Measurements from ENCODE around the gene POLE.

POLE gene

GRCh38 chr12:132672116-132672515 is 15.0 kb downstream of the POLE start:
- H3K27ac ChIP-seq (ENCODE audit: low read length): no peak overlapping the region
- no peaks in the 10 kb centered on the region for H3K27me3 ChIP-seq (ENCODE audit: insufficient read depth, low read length)
- no peak overlapping the region for H3K4me3 ChIP-seq (ENCODE audit: low read length)
- peaks cover 93% of the 10 kb centered on the region for H3K36me3 ChIP-seq (ENCODE audit: insufficient read depth, low read depth, low read length)
- no peaks in the 10 kb centered on the region for H3K4me1 ChIP-seq (ENCODE audit: insufficient read depth, low read length)
- H3K9me3 ChIP-seq (ENCODE audit: insufficient read depth, low read depth, low read length): no peaks in the 10 kb centered on the region
- H3K9ac ChIP-seq (ENCODE audit: low read depth, low read length): no peak overlapping the region

GRCh38 chr12:132669166-132669879 is 17.8 kb downstream of the POLE start:
- H3K9ac ChIP-seq (ENCODE audit: low read depth, low read length): no peak overlapping the region
- peaks cover 94% of the 10 kb centered on the region for H3K36me3 ChIP-seq (ENCODE audit: insufficient read depth, low read depth, low read length)
- H3K27me3 ChIP-seq (ENCODE audit: insufficient read depth, low read length): no peaks in the 10 kb centered on the region
- H3K9me3 ChIP-seq (ENCODE audit: insufficient read depth, low read depth, low read length): no peaks in the 10 kb centered on the region
- H3K4me3 ChIP-seq (ENCODE audit: low read length): no peak overlapping the region
- no peak overlapping the region for H3K27ac ChIP-seq (ENCODE audit: low read length)
- no peaks in the 10 kb centered on the region for H3K4me1 ChIP-seq (ENCODE audit: insufficient read depth, low read length)

GRCh38 chr12:132668191-132669088 is 18.7 kb downstream of the POLE start:
- no peak overlapping the region for H3K27ac ChIP-seq (ENCODE audit: low read length)
- H3K9me3 ChIP-seq (ENCODE audit: insufficient read depth, low read depth, low read length): no peaks in the 10 kb centered on the region
- no peak overlapping the region for H3K4me3 ChIP-seq (ENCODE audit: low read length)
- H3K9ac ChIP-seq (ENCODE audit: low read depth, low read length): no peak overlapping the region
- H3K36me3 ChIP-seq (ENCODE audit: insufficient read depth, low read depth, low read length): peaks cover 96% of the 10 kb centered on the region
- H3K4me1 ChIP-seq (ENCODE audit: insufficient read depth, low read length): no peaks in the 10 kb centered on the region
- H3K27me3 ChIP-seq (ENCODE audit: insufficient read depth, low read length): no peaks in the 10 kb centered on the region

GRCh38 chr12:132665794-132666193 is 21.3 kb downstream of the POLE start:
- Histone ChIP-seq H3K27me3 (ENCODE audit: insufficient read depth, low read length) (no peaks in the 10 kb centered on the region), H3K4me3 (ENCODE audit: low read length) (no peak overlapping the region), H3K9ac (ENCODE audit: low read depth, low read length) (no peak overlapping the region), H3K27ac (ENCODE audit: low read length) (no peak overlapping the region), H3K36me3 (ENCODE audit: insufficient read depth, low read depth, low read length) (peaks cover 96% of the 10 kb centered on the region), H3K9me3 (ENCODE audit: insufficient read depth, low read depth, low read length) (no peaks in the 10 kb centered on the region), H3K4me1 (ENCODE audit: insufficient read depth, low read length) (no peaks in the 10 kb centered on the region)

GRCh38 chr12:132665149-132665491 is 22.0 kb downstream of the POLE start:
- Histone ChIP-seq H3K9me3 (ENCODE audit: insufficient read depth, low read depth, low read length) (no peaks in the 10 kb centered on the region), H3K36me3 (ENCODE audit: insufficient read depth, low read depth, low read length) (peaks cover 99% of the 10 kb centered on the region), H3K4me1 (ENCODE audit: insufficient read depth, low read length) (no peaks in the 10 kb centered on the region), H3K27me3 (ENCODE audit: insufficient read depth, low read length) (no peaks in the 10 kb centered on the region), H3K27ac (ENCODE audit: low read length) (no peak overlapping the region), H3K4me3 (ENCODE audit: low read length) (no peak overlapping the region), H3K9ac (ENCODE audit: low read depth, low read length) (no peak overlapping the region)

- H3K9me3 ChIP-seq (ENCODE audit: insufficient read depth, low read depth, low read length): no peaks in the 10 kb centered on the region
- no peak overlapping the region for H3K4me3 ChIP-seq (ENCODE audit: low read length)
- no peak overlapping the region for H3K27ac ChIP-seq (ENCODE audit: low read length)
- no peak overlapping the region for H3K9ac ChIP-seq (ENCODE audit: low read depth, low read length)
- H3K27me3 ChIP-seq (ENCODE audit: insufficient read depth, low read length): no peaks in the 10 kb centered on the region
- no peaks in the 10 kb centered on the region for H3K4me1 ChIP-seq (ENCODE audit: insufficient read depth, low read length)
- peaks cover 100% of the 10 kb centered on the region for H3K36me3 ChIP-seq (ENCODE audit: insufficient read depth, low read depth, low read length)
Observed at GRCh38 chr12:132664206-132665148, 22.7 kb downstream of the POLE start.

- no peak overlapping the region for H3K9ac ChIP-seq (ENCODE audit: low read depth, low read length)
- H3K36me3 ChIP-seq (ENCODE audit: insufficient read depth, low read depth, low read length): peaks cover 100% of the 10 kb centered on the region
- H3K4me1 ChIP-seq (ENCODE audit: insufficient read depth, low read length): no peaks in the 10 kb centered on the region
- no peak overlapping the region for H3K27ac ChIP-seq (ENCODE audit: low read length)
- no peak overlapping the region for H3K4me3 ChIP-seq (ENCODE audit: low read length)
- no peaks in the 10 kb centered on the region for H3K9me3 ChIP-seq (ENCODE audit: insufficient read depth, low read depth, low read length)
- no peaks in the 10 kb centered on the region for H3K27me3 ChIP-seq (ENCODE audit: insufficient read depth, low read length)
Observed at GRCh38 chr12:132662901-132663755, 24.0 kb downstream of the POLE start.

- Histone ChIP-seq H3K9me3 (ENCODE audit: insufficient read depth, low read depth, low read length) (no peaks in the 10 kb centered on the region), H3K4me3 (ENCODE audit: low read length) (no peak overlapping the region), H3K27ac (ENCODE audit: low read length) (no peak overlapping the region), H3K9ac (ENCODE audit: low read depth, low read length) (no peak overlapping the region), H3K27me3 (ENCODE audit: insufficient read depth, low read length) (no peaks in the 10 kb centered on the region), H3K36me3 (ENCODE audit: insufficient read depth, low read depth, low read length) (peaks cover 100% of the 10 kb centered on the region), H3K4me1 (ENCODE audit: insufficient read depth, low read length) (no peaks in the 10 kb centered on the region)
Observed at GRCh38 chr12:132661972-132662371, 25.2 kb downstream of the POLE start.

GRCh38 chr12:132660996-132661395 is 26.1 kb downstream of the POLE start:
- peaks cover 99% of the 10 kb centered on the region for H3K36me3 ChIP-seq (ENCODE audit: insufficient read depth, low read depth, low read length)

GRCh38 chr12:132660052-132660451 is 27.1 kb downstream of the POLE start:
- Histone ChIP-seq H3K4me1 (ENCODE audit: insufficient read depth, low read length) (no peaks in the 10 kb centered on the region), H3K9ac (ENCODE audit: low read depth, low read length) (no peak overlapping the region)

More at GRCh38 chr12:132660996-132661395, 26.1 kb downstream of the POLE start:
- Histone ChIP-seq H3K27me3 (ENCODE audit: insufficient read depth, low read length) (no peaks in the 10 kb centered on the region), H3K4me1 (ENCODE audit: insufficient read depth, low read length) (no peaks in the 10 kb centered on the region), H3K4me3 (ENCODE audit: low read length) (no peak overlapping the region), H3K27ac (ENCODE audit: low read length) (no peak overlapping the region), H3K9ac (ENCODE audit: low read depth, low read length) (no peak overlapping the region), H3K9me3 (ENCODE audit: insufficient read depth, low read depth, low read length) (no peaks in the 10 kb centered on the region)

GRCh38 chr12:132659146-132659545 is 28.0 kb downstream of the POLE start:
- Histone ChIP-seq H3K4me1 (ENCODE audit: insufficient read depth, low read length) (no peaks in the 10 kb centered on the region), H3K9ac (ENCODE audit: low read depth, low read length) (no peak overlapping the region), H3K9me3 (ENCODE audit: insufficient read depth, low read depth, low read length) (no peaks in the 10 kb centered on the region), H3K4me3 (ENCODE audit: low read length) (no peak overlapping the region), H3K27ac (ENCODE audit: low read length) (no peak overlapping the region), H3K27me3 (ENCODE audit: insufficient read depth, low read length) (no peaks in the 10 kb centered on the region), H3K36me3 (ENCODE audit: insufficient read depth, low read depth, low read length) (peaks cover 99% of the 10 kb centered on the region)

More at GRCh38 chr12:132660052-132660451, 27.1 kb downstream of the POLE start:
- H3K36me3 ChIP-seq (ENCODE audit: insufficient read depth, low read depth, low read length): peaks cover 99% of the 10 kb centered on the region
- no peaks in the 10 kb centered on the region for H3K9me3 ChIP-seq (ENCODE audit: insufficient read depth, low read depth, low read length)
- H3K27me3 ChIP-seq (ENCODE audit: insufficient read depth, low read length): no peaks in the 10 kb centered on the region
- H3K4me3 ChIP-seq (ENCODE audit: low read length): no peak overlapping the region
- no peak overlapping the region for H3K27ac ChIP-seq (ENCODE audit: low read length)

Measured in iPS-20b (cell line).